PC-3 (cell line): ENCODE measurements around the gene CPOX.

Experiments
- EZH2 ChIP-seq: fragments of 300-600 bp; sonication (generic); IDR thresholded peaks from one replicate; pipeline ENCODE4 v1.6.1; 2017; ENCODE audit warnings: antibody characterized with exemption, mild to moderate bottlenecking, low read length; ENCODE audit not compliant: unreplicated experiment
- EZH2phosphoT487 ChIP-seq: fragments of 300-600 bp; sonication (generic); IDR thresholded peaks from 2 replicates; pipeline ENCODE4 v1.6.1; 2018; ENCODE audit warnings: mild to moderate bottlenecking, antibody characterized with exemption, low read length, borderline replicate concordance
- TF ChIP-seq, protein P1 (sequence below): fragments of 300-600 bp; sonication (generic); conservative IDR thresholded peaks from 2 replicates; pipeline ENCODE4 v1.5.1; 2017; ENCODE audit warnings: antibody characterized with exemption, low read depth, mild to moderate bottlenecking, low read length

DNA sequence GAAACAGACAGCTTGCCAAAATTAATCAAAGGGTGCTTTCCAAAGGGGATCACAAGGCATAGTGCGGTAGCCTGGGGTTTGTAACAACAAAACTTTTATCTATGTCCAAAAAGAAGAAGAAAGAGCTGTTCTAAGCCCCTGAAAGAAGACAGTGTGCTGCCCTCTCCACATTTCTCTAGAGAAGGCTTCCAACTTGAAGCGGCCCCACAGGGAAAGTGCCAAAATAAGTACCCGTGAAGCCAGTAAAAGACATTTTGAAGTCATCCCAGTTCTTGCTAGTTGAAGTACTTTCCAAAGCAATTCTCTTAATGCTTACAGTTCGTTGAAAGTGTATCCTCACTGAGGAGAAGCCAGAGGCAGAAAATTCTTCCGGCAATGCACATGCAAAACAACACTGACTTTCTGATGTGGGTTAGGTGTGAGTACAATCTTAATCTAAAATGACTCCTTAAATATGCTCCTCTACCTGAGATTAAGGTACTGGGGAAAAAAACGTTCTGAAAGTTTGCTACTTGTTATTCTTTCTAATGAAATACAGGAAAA, 40.3 kb downstream of the CPOX start:
- TF ChIP-seq EZH2 = no peak
- TF ChIP-seq, protein P1, sequence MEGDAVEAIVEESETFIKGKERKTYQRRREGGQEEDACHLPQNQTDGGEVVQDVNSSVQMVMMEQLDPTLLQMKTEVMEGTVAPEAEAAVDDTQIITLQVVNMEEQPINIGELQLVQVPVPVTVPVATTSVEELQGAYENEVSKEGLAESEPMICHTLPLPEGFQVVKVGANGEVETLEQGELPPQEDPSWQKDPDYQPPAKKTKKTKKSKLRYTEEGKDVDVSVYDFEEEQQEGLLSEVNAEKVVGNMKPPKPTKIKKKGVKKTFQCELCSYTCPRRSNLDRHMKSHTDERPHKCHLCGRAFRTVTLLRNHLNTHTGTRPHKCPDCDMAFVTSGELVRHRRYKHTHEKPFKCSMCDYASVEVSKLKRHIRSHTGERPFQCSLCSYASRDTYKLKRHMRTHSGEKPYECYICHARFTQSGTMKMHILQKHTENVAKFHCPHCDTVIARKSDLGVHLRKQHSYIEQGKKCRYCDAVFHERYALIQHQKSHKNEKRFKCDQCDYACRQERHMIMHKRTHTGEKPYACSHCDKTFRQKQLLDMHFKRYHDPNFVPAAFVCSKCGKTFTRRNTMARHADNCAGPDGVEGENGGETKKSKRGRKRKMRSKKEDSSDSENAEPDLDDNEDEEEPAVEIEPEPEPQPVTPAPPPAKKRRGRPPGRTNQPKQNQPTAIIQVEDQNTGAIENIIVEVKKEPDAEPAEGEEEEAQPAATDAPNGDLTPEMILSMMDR = no peak
- no peak for TF ChIP-seq EZH2phosphoT487
